ENCODE measurements around the gene TSPEAR. TPM values are rescaled to one million over a fixed set of nuclear protein-coding genes. Genes with fewer than 3 reads are reported as not detected.

The TSPEAR gene
- total RNA-seq, 4 donors from 2014 or later, result 0.21 to 1.3 (median 0.69) TPM

DNA sequence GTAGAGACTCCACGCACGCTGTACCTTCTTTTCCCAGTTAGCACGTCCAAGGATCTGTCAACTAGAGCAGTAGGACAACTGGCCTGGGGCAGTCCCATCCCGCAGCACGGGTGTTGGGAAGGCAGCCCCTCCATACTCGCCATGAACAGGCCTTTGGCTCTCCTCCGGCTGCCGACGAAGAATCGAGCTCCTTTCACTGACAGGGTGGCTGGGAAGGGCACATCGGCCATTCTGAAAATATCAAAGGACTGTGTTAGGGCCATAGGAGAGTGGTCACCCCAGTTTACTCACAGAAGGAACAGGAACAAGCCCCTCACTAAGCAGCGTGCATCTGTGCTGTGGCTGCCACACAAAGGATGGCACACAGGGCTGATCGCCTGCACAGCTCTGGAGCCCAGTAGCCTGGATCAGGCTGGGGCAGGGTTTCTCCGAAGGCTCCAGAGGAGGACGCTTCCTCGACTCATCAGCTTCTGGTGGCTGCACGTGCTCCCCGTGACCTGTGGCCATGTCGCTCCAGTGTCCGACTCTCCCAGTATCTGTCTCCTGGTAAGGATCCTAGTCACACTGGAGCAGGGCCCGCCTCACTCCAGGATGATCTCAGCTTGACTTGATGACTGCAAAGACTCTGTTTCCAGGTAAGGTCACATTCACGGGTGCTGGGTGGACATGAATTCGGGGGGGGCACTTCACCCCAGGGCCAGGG, 180.3 kb downstream of the TSPEAR start:
- no peak for TF ChIP-seq CTCF (IDR thresholded peaks at IDR 0.05)
- TF ChIP-seq POLR2A (IDR thresholded peaks at IDR 0.05), result no peak
- Histone ChIP-seq H3K4me1 (no peaks in the 10 kb centered on the region), H3K9me3 (no peaks in the 10 kb centered on the region), H3K27ac (no peak overlapping the region), H3K36me3 (no peaks in the 10 kb centered on the region), H3K27me3 (no peaks in the 10 kb centered on the region), H3K4me3 (replicated peaks in 1 of 3) (no peak overlapping the region)
- whole genome bisulfite sequencing, 2 donors, result 89 to 91% methylated on average over 14 to 22 of the region's 23 CpGs
- no peak for DNase-seq
- intact Hi-C loops (cut with DNase I), result no loop called here

- 87 to 90% methylated on average over 7 of the region's 7 CpGs for WGBS, 2 donors
- Histone ChIP-seq H3K27ac (no peak overlapping the region), H3K4me1 (no peaks in the 10 kb centered on the region), H3K27me3 (no peaks in the 10 kb centered on the region), H3K36me3 (no peaks in the 10 kb centered on the region), H3K4me3 (replicated peaks in 1 of 3) (no peak overlapping the region), H3K9me3 (no peaks in the 10 kb centered on the region)
- TF ChIP-seq POLR2A (IDR thresholded peaks at IDR 0.05) (no peak), CTCF (IDR thresholded peaks at IDR 0.05) (no peak)
- intact Hi-C loops (cut with DNase I), result no loop called here
- DNase-seq, result no peak
These were observed 181.0 kb downstream of the TSPEAR start for GRCh38 chr21:44530221-44530902.

DNA sequence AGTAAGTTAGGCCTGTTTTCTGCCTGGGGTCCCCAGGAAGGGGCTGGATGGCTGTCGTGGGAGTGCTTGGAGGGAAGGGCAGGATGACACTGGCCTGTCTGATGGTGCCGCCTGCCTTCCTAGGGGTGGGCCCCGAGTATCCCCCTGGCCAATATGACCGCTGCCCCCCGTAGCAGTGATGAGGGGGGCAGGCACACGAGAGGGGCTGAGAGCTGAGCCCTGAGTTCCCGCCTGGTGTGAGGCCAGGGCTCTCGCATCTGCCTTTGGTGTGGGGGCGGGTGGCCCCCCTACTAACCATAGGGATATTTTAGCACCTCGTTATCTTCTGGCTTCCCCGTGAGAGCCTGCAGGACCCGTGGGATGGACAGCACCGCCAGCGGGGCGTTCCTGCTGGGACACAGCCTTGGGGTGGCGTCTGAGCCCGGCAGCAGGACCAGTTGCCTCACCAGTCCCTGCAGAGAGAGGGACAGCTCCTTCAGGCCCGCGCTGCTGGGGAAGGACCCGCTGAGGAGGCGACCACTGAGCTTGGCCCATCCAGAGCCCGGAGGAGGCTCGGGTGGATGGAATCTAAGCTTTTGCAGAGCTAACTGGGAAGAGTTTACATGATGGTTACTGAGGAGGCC, 181.8 kb downstream of the TSPEAR start:
- WGBS, 2 donors, result 84 to 90% methylated on average over 16 to 23 of the region's 23 CpGs
- no peaks in the 10 kb centered on the region for H3K9me3 ChIP-seq
- no peak overlapping the region for H3K27ac ChIP-seq
- no peak overlapping the region for H3K4me3 ChIP-seq (replicated peaks in 1 of 3)
- no peaks in the 10 kb centered on the region for H3K27me3 ChIP-seq
- intact Hi-C loops (cut with DNase I), result no loop called here
- H3K4me1 ChIP-seq, result no peaks in the 10 kb centered on the region
- no peaks in the 10 kb centered on the region for H3K36me3 ChIP-seq
- no peak for DNase-seq
- TF ChIP-seq POLR2A (IDR thresholded peaks at IDR 0.05) (no peak), CTCF (IDR thresholded peaks at IDR 0.05) (no peak)

- Histone ChIP-seq H3K27ac (no peak overlapping the region), H3K4me3 (replicated peaks in 1 of 3) (no peak overlapping the region), H3K9me3 (no peaks in the 10 kb centered on the region), H3K36me3 (no peaks in the 10 kb centered on the region), H3K4me1 (no peaks in the 10 kb centered on the region), H3K27me3 (no peaks in the 10 kb centered on the region)
- DNase-seq, result no peak
- 84 to 85% methylated on average over 17 of the region's 17 CpGs for WGBS, 2 donors
- intact Hi-C loops (cut with DNase I), result no loop called here
- TF ChIP-seq POLR2A (IDR thresholded peaks at IDR 0.05), result no peak
- no peak for TF ChIP-seq CTCF (IDR thresholded peaks at IDR 0.05)
These were observed 182.4 kb downstream of the TSPEAR start for GRCh38 chr21:44529011-44529421.

DNA sequence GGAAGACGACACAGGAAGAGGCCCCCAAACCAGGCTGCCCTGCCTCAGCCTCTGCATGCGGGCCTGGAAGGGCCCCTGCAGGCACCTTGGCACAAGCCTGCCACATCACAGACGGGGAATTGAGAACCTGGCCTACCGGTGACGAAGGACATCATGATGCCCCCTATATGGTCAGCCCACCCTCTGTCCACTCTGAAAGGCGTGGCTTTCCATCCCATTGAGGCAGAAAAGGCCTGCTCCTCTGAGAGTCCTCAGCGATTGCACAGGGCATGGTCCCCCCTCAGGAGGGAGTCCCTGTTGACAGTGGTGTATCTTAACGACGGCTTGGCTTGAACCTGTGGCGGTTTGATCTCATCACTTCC, 182.8 kb downstream of the TSPEAR start:
- H3K36me3 ChIP-seq, result no peaks in the 10 kb centered on the region
- WGBS, 2 donors, result 99 to 100% methylated on average over 1 to 10 of the region's 10 CpGs
- no peak overlapping the region for H3K4me3 ChIP-seq (replicated peaks in 1 of 3)
- H3K27me3 ChIP-seq, result no peaks in the 10 kb centered on the region
- H3K27ac ChIP-seq, result no peak overlapping the region
- intact Hi-C loops (cut with DNase I), result no loop called here
- no peaks in the 10 kb centered on the region for H3K9me3 ChIP-seq
- TF ChIP-seq POLR2A (IDR thresholded peaks at IDR 0.05) (no peak), CTCF (IDR thresholded peaks at IDR 0.05) (no peak)
- no peaks in the 10 kb centered on the region for H3K4me1 ChIP-seq
- DNase-seq, result no peak

Data from thyroid gland (tissue), 4 donors.